Stimulated activated CD4-positive, alpha-beta T cell treated with anti-CD3 and anti-CD28 coated beads, TNF-alpha, amount 100 ng/mL, for 48 hours (primary cell): ENCODE data around the gene HMOX1.

Experiments used
- DNase-seq, 3 donors: peaks; one replicate each; pipeline ENCODE4 v3.0.0-alpha.2; 2020; ENCODE audit warnings: low read depth in 3 of 3

The HMOX1 gene

GRCh38 chr22:35380537-35381423 lies at the start of gene HMOX1:
Gene HMOX1 (plus strand): TSS chr22:35381096. CDS start chr22:35381174, 78 bp downstream.
- DNase-seq, result peak in 1 of 3 donors; percentile 21

- no peak for DNase-seq
Measured at GRCh38 chr22:35332278-35332677, 48.6 kb upstream of the HMOX1 start.

- DNase-seq, result no peak
Measured at GRCh38 chr22:35333220-35333619, 47.7 kb upstream of the HMOX1 start.

GRCh38 chr22:35334004-35334403 lies 46.9 kb upstream of the HMOX1 start:
- DNase-seq, result no peak

- DNase-seq, result no peak
Measured at GRCh38 chr22:35335468-35335867, 45.4 kb upstream of the HMOX1 start.

- no peak for DNase-seq
Measured at GRCh38 chr22:35335936-35336781, 44.7 kb upstream of the HMOX1 start.

- no peak for DNase-seq
Measured at GRCh38 chr22:35337932-35338331, 43.0 kb upstream of the HMOX1 start.

- no peak for DNase-seq
Measured at GRCh38 chr22:35341090-35341874, 39.6 kb upstream of the HMOX1 start.

- DNase-seq, result no peak
Measured at GRCh38 chr22:35342390-35342789, 38.5 kb upstream of the HMOX1 start.

GRCh38 chr22:35343664-35344550 lies 37.0 kb upstream of the HMOX1 start:
- no peak for DNase-seq

- DNase-seq, result no peak
Measured at GRCh38 chr22:35344956-35345690, 35.8 kb upstream of the HMOX1 start.

GRCh38 chr22:35345808-35346505 lies 34.9 kb upstream of the HMOX1 start:
- no peak for DNase-seq

GRCh38 chr22:35346596-35347220 lies 34.2 kb upstream of the HMOX1 start:
- no peak for DNase-seq

GRCh38 chr22:35347462-35347861 lies 33.4 kb upstream of the HMOX1 start:
- DNase-seq, result no peak

- DNase-seq, result no peak
Measured at GRCh38 chr22:35348026-35348590, 32.8 kb upstream of the HMOX1 start.

- no peak for DNase-seq
Measured at GRCh38 chr22:35348703-35349102, 32.2 kb upstream of the HMOX1 start.

GRCh38 chr22:35349368-35349703 lies 31.6 kb upstream of the HMOX1 start:
- no peak for DNase-seq

GRCh38 chr22:35349704-35350538 lies 31.0 kb upstream of the HMOX1 start:
- no peak for DNase-seq
